ENCODE data around the gene TTC7B.

The TTC7B gene

GRCh38 chr14:90555126-90556011, 260.9 kb downstream of the TTC7B start:
- TF ChIP-seq, protein P1, sequence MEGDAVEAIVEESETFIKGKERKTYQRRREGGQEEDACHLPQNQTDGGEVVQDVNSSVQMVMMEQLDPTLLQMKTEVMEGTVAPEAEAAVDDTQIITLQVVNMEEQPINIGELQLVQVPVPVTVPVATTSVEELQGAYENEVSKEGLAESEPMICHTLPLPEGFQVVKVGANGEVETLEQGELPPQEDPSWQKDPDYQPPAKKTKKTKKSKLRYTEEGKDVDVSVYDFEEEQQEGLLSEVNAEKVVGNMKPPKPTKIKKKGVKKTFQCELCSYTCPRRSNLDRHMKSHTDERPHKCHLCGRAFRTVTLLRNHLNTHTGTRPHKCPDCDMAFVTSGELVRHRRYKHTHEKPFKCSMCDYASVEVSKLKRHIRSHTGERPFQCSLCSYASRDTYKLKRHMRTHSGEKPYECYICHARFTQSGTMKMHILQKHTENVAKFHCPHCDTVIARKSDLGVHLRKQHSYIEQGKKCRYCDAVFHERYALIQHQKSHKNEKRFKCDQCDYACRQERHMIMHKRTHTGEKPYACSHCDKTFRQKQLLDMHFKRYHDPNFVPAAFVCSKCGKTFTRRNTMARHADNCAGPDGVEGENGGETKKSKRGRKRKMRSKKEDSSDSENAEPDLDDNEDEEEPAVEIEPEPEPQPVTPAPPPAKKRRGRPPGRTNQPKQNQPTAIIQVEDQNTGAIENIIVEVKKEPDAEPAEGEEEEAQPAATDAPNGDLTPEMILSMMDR (IDR thresholded peaks at IDR 0.05; ENCODE audit: low read depth, low read length, missing control alignments): no peak
- DNase-seq (ENCODE audit: low read depth): no peak
- H3K4me3 ChIP-seq (ENCODE audit: low read depth, low read length): no peak overlapping the region

DNA sequence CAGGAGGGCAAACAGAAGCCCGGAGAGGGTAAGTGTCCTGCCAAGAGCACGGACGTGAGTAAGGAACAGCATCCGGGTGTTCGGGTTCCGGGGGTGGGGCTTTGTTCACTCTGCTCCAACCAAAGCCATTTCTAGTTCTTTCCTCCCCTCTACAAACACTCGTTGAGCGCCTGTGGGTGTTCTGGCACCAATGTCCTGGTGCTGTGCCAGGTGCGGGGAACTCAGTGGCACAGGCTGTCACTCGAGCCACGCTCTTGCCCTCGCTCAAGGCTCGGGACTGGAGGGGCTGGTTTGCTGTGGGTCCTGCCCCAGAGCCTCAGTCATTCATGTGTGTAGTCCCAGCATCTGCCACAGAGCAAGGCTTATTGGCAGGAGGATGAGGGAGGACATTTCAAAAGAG, 261.9 kb downstream of the TTC7B start:
- TF ChIP-seq, protein P1 (IDR thresholded peaks at IDR 0.05; ENCODE audit: low read depth, low read length, missing control alignments): no peak
- DNase-seq (ENCODE audit: low read depth): no peak
- H3K4me3 ChIP-seq (ENCODE audit: low read depth, low read length): no peak overlapping the region

DNA sequence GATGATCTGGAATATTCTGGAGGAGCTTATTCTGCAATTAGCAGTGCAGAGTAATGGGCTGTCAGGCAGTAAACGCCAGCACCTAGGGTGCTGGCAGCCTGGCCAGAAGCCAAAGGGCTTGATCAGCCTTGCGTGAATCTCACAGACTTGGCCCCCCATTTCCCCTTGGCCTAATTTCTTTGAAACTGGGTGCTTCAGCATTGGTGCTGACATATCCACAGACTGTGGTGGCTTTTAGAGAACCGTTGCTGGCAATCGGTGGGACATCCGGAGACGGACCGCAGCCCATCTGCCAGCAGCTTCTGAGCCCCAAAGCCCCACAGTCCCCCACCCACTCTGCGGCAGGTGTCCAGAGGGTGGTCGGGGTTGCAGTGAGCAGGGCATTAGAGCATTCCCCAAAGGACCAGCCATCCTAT, 262.3 kb downstream of the TTC7B start:
- DNase-seq (ENCODE audit: low read depth): no peak

DNA sequence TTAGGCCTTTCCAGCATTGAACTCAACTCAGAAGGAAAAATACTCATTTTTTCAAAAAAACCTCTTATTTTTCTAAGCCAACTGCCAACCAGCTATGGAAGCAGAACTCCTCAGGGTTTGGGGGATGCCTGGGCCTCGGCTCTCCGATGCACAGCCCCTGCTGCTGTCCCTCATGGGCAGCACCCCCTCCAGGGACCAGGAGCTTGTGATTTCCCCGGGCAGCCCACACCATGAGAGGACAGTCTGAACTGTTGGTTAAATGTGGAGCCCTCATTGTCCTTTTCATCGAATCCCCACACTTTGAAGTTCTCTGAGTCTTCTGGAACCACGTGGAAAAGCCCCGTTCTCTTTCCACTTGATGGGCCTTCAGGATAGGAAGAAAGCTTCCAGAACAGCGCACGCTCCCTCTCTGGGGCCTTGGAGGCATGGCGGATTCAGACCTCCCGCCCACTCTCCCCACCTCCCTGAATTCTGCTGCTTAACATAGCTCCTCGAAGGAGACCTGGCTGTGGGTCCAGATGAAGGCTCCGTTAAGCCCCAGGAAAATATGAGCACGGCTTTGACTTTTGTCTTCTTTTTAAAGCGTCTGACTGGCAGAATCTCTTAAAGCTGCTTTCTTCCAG, 262.8 kb downstream of the TTC7B start:
- no peak overlapping the region for H3K4me3 ChIP-seq (ENCODE audit: low read depth, low read length)
- no peak for DNase-seq (ENCODE audit: low read depth)
- TF ChIP-seq, protein P1 (IDR thresholded peaks at IDR 0.05; ENCODE audit: low read depth, low read length, missing control alignments): no peak

More for the DNA sequence above, 262.3 kb downstream of the TTC7B start:
- H3K4me3 ChIP-seq (ENCODE audit: low read depth, low read length): no peak overlapping the region
- TF ChIP-seq, protein P1 (IDR thresholded peaks at IDR 0.05; ENCODE audit: low read depth, low read length, missing control alignments): no peak

DNA sequence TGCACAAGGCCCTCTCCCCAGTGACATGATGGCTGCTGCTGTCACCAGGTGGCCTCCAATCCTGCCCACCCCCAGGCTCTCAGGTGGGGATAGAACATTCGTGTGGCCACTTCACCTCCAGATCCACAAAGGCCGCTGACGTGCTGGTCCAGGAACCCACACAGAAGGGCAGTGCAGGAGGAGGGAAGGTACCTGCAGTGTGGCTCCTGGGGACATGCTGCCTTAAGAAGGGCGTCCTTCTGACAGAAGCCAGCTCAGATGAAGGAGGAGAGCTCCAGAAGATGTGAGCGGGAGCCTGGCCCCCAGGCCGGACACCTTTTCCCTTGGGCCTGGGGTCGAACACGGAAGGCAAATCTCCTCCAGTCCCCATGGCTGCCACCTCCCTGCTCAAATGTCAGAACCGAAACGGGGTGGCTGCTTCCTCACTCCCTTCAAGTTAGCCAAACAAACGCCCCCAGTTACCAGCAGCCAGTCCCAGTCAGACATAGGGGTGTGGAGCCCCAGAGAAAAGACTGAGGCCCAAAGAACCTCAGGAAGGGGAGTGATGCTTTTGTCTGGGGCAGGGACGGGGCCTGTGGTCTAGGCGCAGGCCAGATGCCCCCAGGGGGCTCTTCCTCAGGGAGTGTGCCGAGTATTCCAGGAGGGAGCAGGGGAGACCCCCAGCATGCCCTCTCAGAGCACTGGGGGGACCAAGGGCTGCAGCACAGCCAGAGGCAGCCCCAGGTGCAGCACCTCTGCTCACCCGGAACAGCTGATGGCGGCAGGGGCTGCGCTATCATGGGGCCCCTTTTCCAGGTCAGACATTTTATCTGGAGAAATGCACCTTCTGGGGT, 263.5 kb downstream of the TTC7B start:
- TF ChIP-seq, protein P1 (IDR thresholded peaks at IDR 0.05; ENCODE audit: low read depth, low read length, missing control alignments): no peak
- H3K4me3 ChIP-seq (ENCODE audit: low read depth, low read length): no peak overlapping the region
- no peak for DNase-seq (ENCODE audit: low read depth)

DNA sequence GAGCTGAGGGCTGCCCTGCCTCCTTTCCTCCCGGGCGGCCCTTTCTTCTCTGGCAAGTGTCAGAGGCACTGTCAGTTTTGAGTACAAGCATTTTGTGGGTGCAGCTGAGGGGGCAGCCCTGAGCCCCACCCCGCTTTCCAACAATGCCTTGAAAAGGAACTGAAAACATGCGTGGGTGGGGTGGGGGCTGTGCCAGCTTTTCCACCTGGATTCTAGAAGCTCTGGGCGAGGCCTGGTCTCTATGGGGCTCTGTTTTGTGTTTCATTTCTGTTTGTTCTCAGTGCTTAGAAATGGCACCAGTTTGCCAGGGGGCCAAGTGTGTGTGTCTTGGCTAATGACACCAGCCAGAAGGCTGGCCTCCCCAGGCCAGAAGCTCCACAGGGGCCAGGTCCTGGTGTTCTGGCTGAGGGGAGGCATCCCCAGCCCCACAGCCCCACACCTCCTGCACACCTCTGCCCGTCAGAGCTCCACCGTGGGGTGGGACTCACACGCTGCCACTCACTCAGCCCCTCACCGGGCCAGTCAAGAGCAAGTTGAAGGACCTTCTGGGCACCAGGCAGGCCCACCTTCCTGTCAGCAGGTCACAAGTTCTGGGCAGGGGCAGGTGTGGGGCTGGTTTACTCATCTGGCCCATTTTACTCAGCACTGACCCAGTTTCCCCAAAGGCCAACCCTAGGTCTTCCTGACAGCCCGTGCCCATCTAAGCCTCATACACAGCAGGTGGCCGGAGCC, 264.3 kb downstream of the TTC7B start:
- H3K4me3 ChIP-seq (ENCODE audit: low read depth, low read length): no peak overlapping the region
- no peak for DNase-seq (ENCODE audit: low read depth)
- TF ChIP-seq, protein P1 (IDR thresholded peaks at IDR 0.05; ENCODE audit: low read depth, low read length, missing control alignments): no peak

Data from GM12864 (cell line).